ENCODE measurements around the gene RAB4B.

- no peak for TF ChIP-seq CTCF (IDR thresholded peaks at IDR 0.05)
- TF ChIP-seq POLR2AphosphoS5 (IDR thresholded peaks at IDR 0.05): no peak
Measured at GRCh38 chr19:40744554-40745401, 33.3 kb upstream of the RAB4B start.
